Heart left ventricle (tissue), 16 donors: ENCODE data around the gene EVX2. TPM values are rescaled to one million over a fixed set of nuclear protein-coding genes. Genes with fewer than 3 reads are reported as not detected.
A peak's percentile ranks its signal among the peaks of the same experiment; 100 is the strongest.

Experiments used
- ATAC-seq, 4 donors: fragments of 200-7000 bp; cut with Tn5 transposase; one replicate each; pipeline ENCODE4 v1.9.1; 2020 to 2022; ENCODE audit warnings: moderate library complexity in 4 of 4, mild to moderate bottlenecking in 3 of 4, moderate number of reproducible peaks in 1 of 4
- DNase-seq, 5 donors: peaks; one replicate each; pipeline ENCODE4 v3.0.0-alpha.2; 2020
- H3K27ac ChIP-seq, 12 donors: fragments of 200-600 bp; sonication (generic) in 4 of 12; one replicate each; pipeline versions ENCODE4 v1.5.0 to v1.8.0; 2016 to 2022; ENCODE audit warnings: mild to moderate bottlenecking in 2 of 12
- H3K27me3 ChIP-seq, 9 donors: fragments of 200-600 bp; sonication (generic) in 2 of 9; one replicate each; pipeline versions ENCODE4 v1.5.1 to v1.8.0; 2016 to 2022; ENCODE audit warnings: mild to moderate bottlenecking in 3 of 9
- H3K36me3 ChIP-seq, 9 donors: fragments of 200-600 bp; sonication (generic) in 2 of 9; one replicate each; pipeline versions ENCODE4 v1.5.0 to v1.8.0; 2018 to 2022; ENCODE audit warnings: mild to moderate bottlenecking in 2 of 9
- H3K4me1 ChIP-seq, 12 donors: fragments of 200-600 bp; sonication (generic) in 4 of 12; one replicate each; pipeline versions ENCODE4 v1.5.0 to v1.8.0; 2016 to 2022; ENCODE audit warnings: mild to moderate bottlenecking in 3 of 12
- H3K4me3 ChIP-seq, 12 donors: fragments of 200-600 bp; sonication (generic) in 4 of 12; one replicate each; pipeline versions ENCODE4 v1.5.0 to v1.8.0; 2017 to 2022; ENCODE audit warnings: mild to moderate bottlenecking in 9 of 12, moderate library complexity in 4 of 12
- H3K9me3 ChIP-seq, 12 donors: fragments of 200-600 bp; sonication (generic) in 4 of 12; one replicate each; pipeline versions ENCODE4 v1.5.0 to v1.8.0; 2016 to 2022; ENCODE audit warnings: mild to moderate bottlenecking in 1 of 12
- POLR2A ChIP-seq, 2 donors: fragments of 450-650 bp; IDR thresholded peaks; one replicate each; pipeline ENCODE4 v1.6.1; 2017; ENCODE audit warnings: antibody characterized with exemption in 2 of 2, mild to moderate bottlenecking in 2 of 2, moderate library complexity in 2 of 2
- WGBS, 4 donors: extraction: QIAGEN DNeasy Blood & Tissue Kit in 2 of 4; methylation state at CpG; one replicate each; pipeline versions ENCODE4 v1.1.5 to v1.1.7; 2013 to 2018; 5-methylcytosine and 5-hydroxymethylcytosine counted together
- intact Hi-C, 10 donors: fragments of 100-400 bp; cut with DNase I; formaldehyde crosslinking; loops; one replicate each; pipeline versions ENCODE4 v1.11.1 to v1.14.2; 2022
- polyA plus RNA-seq, 2 donors: library from polyadenylated mRNA; stranded (reverse); fragments of 200-250 nt; gene quantifications; one replicate each; pipeline ENCODE4 v1.2.3, GENCODE V29; 2013
- total RNA-seq, 9 donors: library from RNA; depleted of rRNA in 2 of 9; stranded (reverse); fragments of >200 nt in 2 of 9; fragmentation: NEBNext Ultra II Directional in 3 of 9; extraction: Animal tissue kit (Norgen Biotek cat#: 25700) in 3 of 9; gene quantifications; one replicate each; pipeline versions ENCODE4 v1.1.0 to v1.2.4, GENCODE V29; 2016 to 2023
- TF ChIP-seq, protein P1 (sequence below), 12 donors: fragments of 200-600 bp; sonication (generic) in 4 of 12; IDR thresholded peaks; one replicate each; pipeline versions ENCODE4 v1.5.0 to v1.8.0; 2018 to 2022; ENCODE audit warnings: antibody characterized with exemption in 12 of 12, mild to moderate bottlenecking in 5 of 12
- donor health status: ischemic (EF 13 %, LVEDD 7.1; RV severe dilation, severe dysfunction).
- donor health status: healthy with polysubstance abuse.
- donor health status: DM: no; HTN: yes; CAD: no.
- donor health status: DM: no; HTN: no; CAD: no.
- donor health status: ischemic (EF 25% LVEDD 6.9; RV normal size, moderate dysfunction).
- donor health status: ischemic (EF 25% LVEDD 5.7; RV mildly dilated, moderate dysfunction).
- donor health status: healthy.
- donor health status: DM: yes; HTN: yes; CAD: no.
- donor health status: ischemic (EF 35%, LVEDD 5.7; RV mildly dilated, moderate dysfunction).
- donor health status: nonischemic (EF 11% LVEDD 7.7; RV severe dilation, severe dysfunction).
- donor health status: DM: yes; HTN: yes; CAD: no.
- donor health status: PGD.
- donor health status: ischemic (EF 29% LVEDD 5.4; RV normal size, mild dysfunction).
- donor health status: nonischemic (EF 23%, LVEDD 6.1; RV moderate dilation, normal function).

EVX2 gene
- total and polyA plus RNA-seq, 11 donors: 0.06 TPM; not detected in 10

DNA sequence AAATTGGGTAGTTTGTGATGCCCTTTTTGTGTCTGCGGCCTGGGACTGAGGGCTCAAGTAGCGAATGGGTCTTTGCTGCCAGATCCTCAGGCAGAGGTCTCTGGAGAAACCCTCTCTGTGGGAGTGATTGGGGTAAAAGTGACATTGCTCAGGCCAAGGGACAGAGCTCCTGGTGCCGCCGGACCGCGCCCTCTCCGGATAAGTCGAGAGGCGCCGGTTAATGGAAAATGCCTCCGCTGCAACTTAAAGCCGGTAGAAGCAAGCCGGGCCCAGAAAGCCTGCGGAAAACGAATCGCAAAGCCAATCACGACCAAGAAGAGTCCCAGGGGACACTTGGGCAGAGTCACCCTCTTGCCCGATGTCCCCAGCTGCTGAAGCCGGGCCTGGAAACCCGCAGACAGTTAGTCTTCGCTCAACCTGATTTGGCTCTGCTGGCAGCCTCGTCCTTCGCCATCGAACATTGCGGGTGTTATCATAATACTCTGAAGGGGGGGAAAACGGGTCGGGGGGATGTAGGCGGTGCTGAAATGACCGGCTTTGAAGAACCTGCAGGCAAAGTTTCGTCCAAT, 15.5 kb upstream of the EVX2 start:
- Histone ChIP-seq H3K27ac (peak overlapping the region in 1 of 12 donors; percentile 86), H3K27me3 (peaks cover 91 to 100% (median 100%) of the 10 kb centered on the region in 9 donors), H3K4me1 (peaks cover 0 to 43% (median 16%) of the 10 kb centered on the region in 12 donors), H3K36me3 (no peaks in the 10 kb centered on the region), H3K9me3 (no peaks in the 10 kb centered on the region), H3K4me3 (no peak overlapping the region)
- TF ChIP-seq POLR2A (IDR thresholded peaks at IDR 0.05): no peak
- TF ChIP-seq, protein P1, sequence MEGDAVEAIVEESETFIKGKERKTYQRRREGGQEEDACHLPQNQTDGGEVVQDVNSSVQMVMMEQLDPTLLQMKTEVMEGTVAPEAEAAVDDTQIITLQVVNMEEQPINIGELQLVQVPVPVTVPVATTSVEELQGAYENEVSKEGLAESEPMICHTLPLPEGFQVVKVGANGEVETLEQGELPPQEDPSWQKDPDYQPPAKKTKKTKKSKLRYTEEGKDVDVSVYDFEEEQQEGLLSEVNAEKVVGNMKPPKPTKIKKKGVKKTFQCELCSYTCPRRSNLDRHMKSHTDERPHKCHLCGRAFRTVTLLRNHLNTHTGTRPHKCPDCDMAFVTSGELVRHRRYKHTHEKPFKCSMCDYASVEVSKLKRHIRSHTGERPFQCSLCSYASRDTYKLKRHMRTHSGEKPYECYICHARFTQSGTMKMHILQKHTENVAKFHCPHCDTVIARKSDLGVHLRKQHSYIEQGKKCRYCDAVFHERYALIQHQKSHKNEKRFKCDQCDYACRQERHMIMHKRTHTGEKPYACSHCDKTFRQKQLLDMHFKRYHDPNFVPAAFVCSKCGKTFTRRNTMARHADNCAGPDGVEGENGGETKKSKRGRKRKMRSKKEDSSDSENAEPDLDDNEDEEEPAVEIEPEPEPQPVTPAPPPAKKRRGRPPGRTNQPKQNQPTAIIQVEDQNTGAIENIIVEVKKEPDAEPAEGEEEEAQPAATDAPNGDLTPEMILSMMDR (IDR thresholded peaks at IDR 0.05): no peak
- ATAC-seq (no peak), DNase-seq (peak in 1 of 5 donors; percentile 15)
- WGBS, 4 donors: 5 to 8% (median 6%) methylated on average over 19 to 30 of the region's 30 CpGs
- intact Hi-C loops: loop anchor here in 4 of 10 donors (5.0 to 10.0 kb wide), 3 partner anchors 844 to 897 kb away; no protein-coding TSS in a partner anchor

DNA sequence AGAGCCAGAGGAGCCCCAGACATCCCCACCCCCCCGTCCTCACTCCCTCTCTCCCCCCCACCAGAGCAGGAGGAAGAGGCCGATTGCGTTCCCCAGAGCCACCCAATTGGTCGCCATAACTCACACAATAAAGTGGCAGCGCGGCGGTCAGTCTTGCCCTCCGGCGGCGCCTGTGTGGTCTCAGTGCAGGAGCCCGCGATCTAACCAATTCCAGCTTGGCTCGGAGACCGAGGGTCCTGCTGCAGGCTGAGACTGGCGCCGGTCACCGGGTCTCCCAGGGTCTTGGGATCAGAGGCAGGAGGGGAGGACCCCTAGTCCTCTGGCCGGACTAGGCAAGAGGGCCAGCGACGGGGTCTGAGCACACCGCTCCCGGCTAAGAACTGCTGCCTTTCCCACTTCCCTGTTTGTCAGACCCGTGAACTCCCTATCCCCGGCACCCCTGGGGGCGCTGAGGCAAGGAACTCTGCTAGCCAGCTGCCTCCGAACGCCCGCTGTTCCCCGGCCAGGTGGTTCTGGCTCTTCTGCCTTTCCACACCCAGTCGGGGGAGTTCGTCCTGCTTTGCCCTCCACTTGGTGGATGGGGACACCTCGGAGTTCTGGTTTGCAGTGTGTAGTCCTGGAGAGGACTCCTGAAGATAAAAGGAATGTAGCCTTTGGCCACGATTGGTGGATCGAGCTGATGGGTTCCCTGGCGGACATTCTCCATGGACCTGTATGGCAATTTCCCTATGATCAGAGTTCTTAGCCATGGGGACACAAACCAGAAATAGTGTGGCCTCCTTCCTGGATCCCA, 14.8 kb upstream of the EVX2 start:
- ATAC-seq (no peak), DNase-seq (peak in 1 of 5 donors; percentile 14)
- no peak overlapping the region for H3K4me3 ChIP-seq
- TF ChIP-seq, protein P1 (IDR thresholded peaks at IDR 0.05): no peak
- TF ChIP-seq POLR2A (IDR thresholded peaks at IDR 0.05): no peak
- H3K27ac ChIP-seq: peak overlapping the region in 1 of 12 donors; percentile 86
- H3K36me3 ChIP-seq: no peaks in the 10 kb centered on the region
- intact Hi-C loops: loop anchor here in 4 of 10 donors (5.0 to 10.0 kb wide), 3 partner anchors 844 to 896 kb away; no protein-coding TSS in a partner anchor
- H3K4me1 ChIP-seq: peaks cover 0 to 37% (median 16%) of the 10 kb centered on the region in 12 donors
- 2 to 11% (median 5%) methylated on average over 12 to 35 of the region's 35 CpGs for WGBS, 4 donors
- H3K9me3 ChIP-seq: no peaks in the 10 kb centered on the region
- peaks cover 92 to 100% (median 100%) of the 10 kb centered on the region in 9 donors for H3K27me3 ChIP-seq

DNA sequence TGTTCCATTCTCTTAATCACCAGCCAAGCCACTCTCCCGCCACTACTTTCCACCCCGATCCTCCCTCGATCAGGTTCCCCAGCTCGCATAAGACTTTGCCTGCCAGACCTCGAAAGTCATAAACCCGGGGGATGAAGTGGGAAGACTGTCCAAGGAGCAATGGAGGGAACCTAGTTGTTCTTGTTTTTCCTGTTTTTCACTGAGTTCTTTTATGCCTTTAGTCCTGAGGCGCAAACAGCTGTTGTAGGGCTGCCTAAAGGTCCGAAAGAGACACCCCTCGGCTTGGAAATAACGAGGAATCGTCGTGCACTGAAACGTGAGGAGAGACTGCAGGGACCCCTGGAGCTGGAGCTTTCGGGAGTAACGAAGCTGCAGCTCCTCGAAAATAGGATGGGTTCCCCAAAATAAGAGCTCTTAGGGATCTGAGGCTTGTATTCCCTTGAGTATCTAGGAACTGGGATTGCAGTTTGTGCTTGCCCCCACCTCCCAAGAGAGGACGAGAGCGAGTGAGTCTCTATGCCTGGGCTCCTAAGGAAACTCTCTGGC, 14.1 kb upstream of the EVX2 start:
- no peaks in the 10 kb centered on the region for H3K9me3 ChIP-seq
- WGBS, 4 donors: 2 to 4% (median 3%) methylated on average over 16 to 18 of the region's 18 CpGs
- intact Hi-C loops: loop anchor here in 5 of 10 donors (2.0 to 10.0 kb wide), 4 partner anchors 407 to 896 kb away; no protein-coding TSS in a partner anchor
- peaks cover 0 to 44% (median 18%) of the 10 kb centered on the region in 12 donors for H3K4me1 ChIP-seq
- peak overlapping the region in 5 of 12 donors; percentile 27 to 52 (median 40) for H3K4me3 ChIP-seq
- no peaks in the 10 kb centered on the region for H3K36me3 ChIP-seq
- ATAC-seq (no peak), DNase-seq (no peak)
- peaks cover 94 to 100% (median 100%) of the 10 kb centered on the region in 9 donors for H3K27me3 ChIP-seq
- TF ChIP-seq, protein P1 (IDR thresholded peaks at IDR 0.05): no peak
- TF ChIP-seq POLR2A (IDR thresholded peaks at IDR 0.05): no peak
- peak overlapping the region in 1 of 12 donors; percentile 86 for H3K27ac ChIP-seq
